Cardiac muscle cell (in vitro differentiated cells and primary cell): Measurements from ENCODE around the gene NAPB. TPM values are rescaled to one million over a fixed set of nuclear protein-coding genes. Genes with fewer than 3 reads are reported as not detected.

Experiments used
- DNase-seq, 2 donors: peaks; one replicate each; pipeline versions ENCODE4 v3.0.0 to v3.0.0-alpha.2; 2010 to 2017; ENCODE audit warnings: low read depth in 1 of 2, low spot score in 1 of 2
- H3K27ac ChIP-seq: fragments of 200-600 bp; sonication (generic); 2 replicates; pipeline ENCODE4 v1.5.1; 2016
- H3K27me3 ChIP-seq: fragments of 200-600 bp; sonication (generic); 2 replicates; pipeline ENCODE4 v1.6.0; 2016; ENCODE audit warnings: control low read depth
- H3K36me3 ChIP-seq: fragments of 200-600 bp; sonication (generic); 2 replicates; pipeline ENCODE4 v1.5.1; 2016; ENCODE audit warnings: control low read depth
- H3K4me1 ChIP-seq: fragments of 200-600 bp; sonication (generic); 2 replicates; pipeline ENCODE4 v1.8.1; 2017; ENCODE audit warnings: low read depth, mild to moderate bottlenecking, mixed run types
- H3K4me3 ChIP-seq: fragments of 200-600 bp; sonication (generic); 2 replicates; pipeline ENCODE4 v1.5.1; 2016; ENCODE audit warnings: mild to moderate bottlenecking
- H3K9me3 ChIP-seq: fragments of 200-600 bp; sonication (generic); 2 replicates; pipeline ENCODE4 v1.5.1; 2017; ENCODE audit warnings: low read depth, mild to moderate bottlenecking, control low read depth
- CTCF ChIP-seq: IDR thresholded peaks from 2 replicates; pipeline ENCODE4 v1.5.1; 2012; ENCODE audit warnings: low read depth, mild to moderate bottlenecking, low read length
- polyA plus RNA-seq: library from polyadenylated mRNA; unstranded; fragments of >200 nt; fragmentation: Nextera tagmentation; extraction: Ambion mirVana; gene quantifications from 2 replicates; pipeline ENCODE4 v1.2.1, GENCODE V29; 2016
- total RNA-seq: library from RNA; depleted of rRNA; stranded (reverse); fragments of >200 nt; gene quantifications from 2 replicates; pipeline ENCODE4 v1.2.3, GENCODE V29; 2016

Gene NAPB
- total and polyA plus RNA-seq, 2 experiments from 2014 or later = 12.9 to 16.6 TPM

- peaks cover 47% of the 10 kb centered on the region for H3K36me3 ChIP-seq
- H3K9me3 ChIP-seq = no peaks in the 10 kb centered on the region
- no peak overlapping the region for H3K4me3 ChIP-seq
- H3K27me3 ChIP-seq = no peaks in the 10 kb centered on the region
- H3K4me1 ChIP-seq = peaks cover 18% of the 10 kb centered on the region
- no peak for TF ChIP-seq CTCF
- H3K27ac ChIP-seq = peak overlapping the region; percentile 11
- DNase-seq = no peak
These were observed 52.0 kb downstream of the NAPB start for GRCh38 chr20:23369072-23369823.

- peak overlapping the region; percentile 11 for H3K27ac ChIP-seq
- H3K36me3 ChIP-seq = peaks cover 41% of the 10 kb centered on the region
- TF ChIP-seq CTCF = no peak
- peak in 1 of 2 donors; percentile 38 for DNase-seq
- H3K9me3 ChIP-seq = no peaks in the 10 kb centered on the region
- no peaks in the 10 kb centered on the region for H3K27me3 ChIP-seq
- H3K4me1 ChIP-seq = peaks cover 21% of the 10 kb centered on the region
- no peak overlapping the region for H3K4me3 ChIP-seq
These were observed 52.8 kb downstream of the NAPB start for GRCh38 chr20:23368316-23369071.

GRCh38 chr20:23367770-23368169, 53.5 kb downstream of the NAPB start:
- Histone ChIP-seq H3K36me3 (peaks cover 36% of the 10 kb centered on the region), H3K27me3 (no peaks in the 10 kb centered on the region), H3K9me3 (no peaks in the 10 kb centered on the region), H3K4me1 (peaks cover 28% of the 10 kb centered on the region), H3K27ac (no peak overlapping the region), H3K4me3 (no peak overlapping the region)
- no peak for TF ChIP-seq CTCF
- DNase-seq = no peak

GRCh38 chr20:23366384-23366783, 54.9 kb downstream of the NAPB start:
- H3K36me3 ChIP-seq = peaks cover 27% of the 10 kb centered on the region

More at GRCh38 chr20:23366384-23366783, 54.9 kb downstream of the NAPB start:
- Histone ChIP-seq H3K9me3 (no peaks in the 10 kb centered on the region), H3K27me3 (no peaks in the 10 kb centered on the region), H3K27ac (peak overlapping the region; percentile 9), H3K4me3 (no peak overlapping the region), H3K4me1 (peaks cover 28% of the 10 kb centered on the region)
- no peak for DNase-seq
- no peak for TF ChIP-seq CTCF
